Measurements from ENCODE around the gene KRT79.

Gene KRT79

DNA sequence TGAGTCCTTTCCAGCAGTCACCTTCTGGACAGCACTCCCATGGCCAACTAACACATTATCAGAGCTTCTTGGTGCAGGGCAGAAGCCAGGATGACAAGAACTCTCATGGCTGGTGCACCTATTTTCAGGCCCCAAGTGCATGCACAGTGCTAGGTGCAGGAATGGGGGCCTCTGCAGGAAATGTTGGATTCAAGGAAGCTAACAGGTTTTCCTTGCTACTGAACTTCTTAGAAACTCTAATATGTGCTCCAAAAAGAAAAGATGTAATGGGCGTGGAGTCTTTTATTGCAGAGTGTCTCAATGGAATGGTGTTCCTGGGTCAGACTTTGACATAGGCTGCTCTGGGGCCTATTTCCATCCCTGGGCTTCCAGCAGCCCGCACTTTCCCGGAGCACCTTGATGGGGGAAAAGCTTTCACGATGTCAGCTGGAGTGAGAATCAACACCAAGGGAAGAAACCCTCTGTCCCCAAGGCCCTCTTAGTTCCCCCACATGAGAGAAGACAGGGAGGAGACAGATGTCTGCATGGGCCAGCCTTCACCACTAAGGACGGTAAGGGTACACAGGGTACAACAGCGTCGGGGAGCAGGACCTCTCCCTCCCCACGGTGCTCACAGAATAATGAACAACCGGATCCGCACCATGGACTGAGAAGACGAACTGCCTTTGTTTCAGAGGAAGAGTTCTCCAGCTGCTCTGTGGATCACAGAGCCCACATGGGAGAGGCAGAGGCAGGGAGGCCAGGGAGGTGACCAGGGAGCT lies 45.1 kb downstream of the KRT79 start:
- TF ChIP-seq, protein P1, sequence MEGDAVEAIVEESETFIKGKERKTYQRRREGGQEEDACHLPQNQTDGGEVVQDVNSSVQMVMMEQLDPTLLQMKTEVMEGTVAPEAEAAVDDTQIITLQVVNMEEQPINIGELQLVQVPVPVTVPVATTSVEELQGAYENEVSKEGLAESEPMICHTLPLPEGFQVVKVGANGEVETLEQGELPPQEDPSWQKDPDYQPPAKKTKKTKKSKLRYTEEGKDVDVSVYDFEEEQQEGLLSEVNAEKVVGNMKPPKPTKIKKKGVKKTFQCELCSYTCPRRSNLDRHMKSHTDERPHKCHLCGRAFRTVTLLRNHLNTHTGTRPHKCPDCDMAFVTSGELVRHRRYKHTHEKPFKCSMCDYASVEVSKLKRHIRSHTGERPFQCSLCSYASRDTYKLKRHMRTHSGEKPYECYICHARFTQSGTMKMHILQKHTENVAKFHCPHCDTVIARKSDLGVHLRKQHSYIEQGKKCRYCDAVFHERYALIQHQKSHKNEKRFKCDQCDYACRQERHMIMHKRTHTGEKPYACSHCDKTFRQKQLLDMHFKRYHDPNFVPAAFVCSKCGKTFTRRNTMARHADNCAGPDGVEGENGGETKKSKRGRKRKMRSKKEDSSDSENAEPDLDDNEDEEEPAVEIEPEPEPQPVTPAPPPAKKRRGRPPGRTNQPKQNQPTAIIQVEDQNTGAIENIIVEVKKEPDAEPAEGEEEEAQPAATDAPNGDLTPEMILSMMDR (IDR thresholded peaks at IDR 0.05), result no peak

DNA sequence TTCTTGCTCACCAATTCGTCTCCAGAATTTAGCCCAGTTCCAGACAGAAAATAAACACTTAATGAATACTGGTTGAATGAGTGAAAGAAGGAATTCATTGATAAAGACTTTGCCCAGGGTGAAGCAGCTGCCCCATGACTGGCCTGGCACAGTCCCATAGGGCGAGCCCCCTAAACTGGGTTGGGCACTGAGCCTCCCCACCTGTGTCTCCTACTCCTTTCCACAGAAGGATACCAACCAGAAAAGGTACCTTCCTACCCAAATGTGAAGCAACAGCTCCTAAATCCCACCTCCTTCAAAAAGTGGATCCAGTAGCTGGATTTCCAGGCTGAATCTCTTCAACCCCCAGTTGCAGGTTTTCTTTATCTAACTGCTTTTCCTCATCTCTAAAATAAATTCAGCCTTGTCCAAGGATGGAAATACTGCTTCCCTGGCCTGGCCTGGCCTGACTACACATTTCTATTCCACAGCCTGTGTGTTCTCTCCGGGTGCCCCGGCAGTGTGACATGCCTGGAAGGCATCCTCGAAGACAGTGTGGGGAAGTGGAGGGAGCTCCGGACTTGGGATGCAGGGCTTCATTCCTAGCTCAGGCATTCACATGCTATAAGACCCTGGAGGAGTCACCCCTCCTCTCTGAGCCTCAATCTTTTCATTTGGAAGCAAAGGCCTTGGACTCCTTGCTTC lies 45.8 kb downstream of the KRT79 start:
- TF ChIP-seq, protein P1 (IDR thresholded peaks at IDR 0.05), result no peak

DNA sequence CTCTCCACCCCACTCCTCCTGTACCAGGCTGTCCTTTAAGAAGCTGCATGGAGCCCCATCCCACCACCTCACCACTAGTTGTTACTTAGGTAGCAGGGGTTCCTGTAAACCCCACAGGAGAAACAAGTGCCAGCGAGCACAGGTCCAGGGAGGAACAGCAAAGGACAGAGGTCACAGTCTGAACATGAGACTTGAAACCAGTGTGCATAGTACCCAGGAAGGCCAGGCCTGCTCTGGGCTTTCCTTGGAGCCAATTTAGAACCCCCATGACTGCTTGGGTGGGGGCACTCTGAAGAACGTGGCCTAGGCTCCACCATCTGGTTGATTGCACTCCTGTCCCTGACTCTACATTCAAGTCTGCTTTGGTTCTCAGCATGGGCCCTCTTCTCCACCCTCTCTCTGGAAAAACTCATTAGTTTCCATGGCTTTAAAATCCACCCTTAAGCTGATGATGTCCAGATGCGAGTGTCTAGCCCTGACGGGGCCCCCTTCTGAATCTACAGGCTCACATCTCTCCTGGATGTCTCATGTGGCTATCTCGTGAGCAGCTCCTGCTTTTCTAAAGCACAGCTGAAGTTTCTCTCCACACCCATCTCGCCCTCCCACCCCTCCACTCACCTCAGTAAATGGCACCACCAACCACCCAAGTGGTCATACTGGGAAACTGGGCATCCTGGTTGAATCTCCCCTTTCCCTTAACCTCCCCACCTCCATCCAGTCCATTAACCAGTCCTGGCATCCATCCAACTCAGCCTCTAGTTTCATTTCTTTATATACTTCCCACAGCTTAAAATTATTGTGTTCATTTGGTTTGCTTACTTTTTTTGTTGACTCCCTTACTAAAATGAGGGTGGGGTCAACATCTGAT lies 46.6 kb downstream of the KRT79 start:
- TF ChIP-seq, protein P1 (IDR thresholded peaks at IDR 0.05), result no peak

DNA sequence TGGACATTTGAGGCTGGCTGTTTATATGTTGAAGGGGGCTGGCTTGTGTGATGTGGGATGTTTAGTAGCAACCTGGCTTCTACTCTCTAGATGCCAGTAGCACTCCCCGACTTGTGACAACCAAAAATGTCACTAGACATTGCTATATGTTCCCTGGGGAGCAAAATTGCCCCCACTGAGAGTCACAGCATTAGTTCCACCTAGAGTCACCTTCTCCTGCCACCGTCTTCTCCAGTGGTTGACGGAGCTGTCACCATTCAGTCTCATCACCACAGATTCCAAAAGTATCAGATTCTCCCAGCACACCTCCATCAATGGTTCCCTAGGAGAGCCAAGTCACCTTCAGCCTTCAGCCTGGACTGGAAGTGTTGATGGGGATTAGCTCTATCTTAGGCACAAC lies 49.2 kb downstream of the KRT79 start:
- TF ChIP-seq, protein P1 (IDR thresholded peaks at IDR 0.05), result no peak

DNA sequence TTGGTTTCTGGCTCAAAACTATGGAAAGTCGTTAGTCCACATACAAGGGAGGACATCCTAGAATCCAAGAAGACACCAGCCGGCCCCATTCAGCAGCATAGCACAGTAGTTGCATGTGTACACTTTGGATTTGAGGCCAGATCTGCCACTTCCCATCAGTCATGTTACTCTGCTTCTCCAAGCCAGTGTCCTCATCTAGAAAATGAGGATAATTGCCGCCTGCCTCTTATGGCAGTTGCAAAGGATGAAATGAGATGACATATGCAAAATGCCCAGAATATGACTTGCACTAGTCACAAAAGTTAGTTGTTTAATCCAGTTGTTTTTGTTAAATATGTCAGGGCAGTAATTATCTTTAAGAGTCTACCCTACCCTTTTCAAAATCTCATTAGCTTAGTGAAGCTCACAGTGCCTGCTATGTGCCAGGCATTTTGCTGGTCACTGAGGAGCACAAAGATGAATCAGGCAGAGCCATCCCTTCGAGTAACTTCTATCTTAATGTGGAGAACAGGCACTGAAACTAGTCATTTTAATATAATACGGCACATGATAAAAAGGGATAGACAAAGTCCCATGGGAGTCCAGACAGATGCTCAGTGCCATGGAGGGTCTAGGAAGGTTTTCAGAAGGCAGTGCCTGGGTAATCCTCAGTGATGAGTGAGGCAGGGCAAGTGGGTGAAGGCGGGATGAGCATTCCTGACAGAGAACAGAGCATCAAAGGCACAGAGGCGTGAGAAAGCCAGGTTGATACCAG lies 50.4 kb downstream of the KRT79 start:
- TF ChIP-seq, protein P1 (IDR thresholded peaks at IDR 0.05), result no peak

DNA sequence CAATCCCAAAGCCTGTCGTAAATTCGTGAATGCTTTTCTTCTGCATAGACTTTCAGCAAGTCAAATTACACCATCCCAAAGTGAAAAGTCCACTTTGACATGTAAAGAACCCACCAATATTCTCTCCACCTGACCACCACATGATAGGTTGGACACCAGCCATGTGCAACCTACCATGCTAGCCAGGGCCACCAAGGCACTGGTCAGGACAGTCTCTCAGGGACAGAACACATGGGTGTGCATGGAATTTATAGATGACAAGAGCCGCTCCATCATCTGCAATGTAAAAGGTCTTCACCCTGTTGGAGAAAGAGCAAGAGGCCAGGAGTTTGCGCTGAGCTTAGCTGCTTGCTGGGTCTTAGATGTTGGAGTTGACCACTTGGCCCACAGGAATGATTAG lies 51.6 kb downstream of the KRT79 start:
- TF ChIP-seq, protein P1 (IDR thresholded peaks at IDR 0.05), result no peak
